K562 (cell line): ENCODE results near the gene ASPG. TPM values are rescaled to one million over a fixed set of nuclear protein-coding genes. Genes with fewer than 3 reads are reported as not detected.

Source experiments
- ATAC-seq: fragments of 200-7000 bp; cut with Tn5 transposase; 3 replicates; pipeline ENCODE4 v1.9.1; 2020; ENCODE audit warnings: moderate library complexity
- BruUV-seq: library from RNA; stranded (reverse); fragments of 400-500 nt; replicated peaks from 2 replicates; lab custom pipeline; 2021; lab: Mats Ljungman, UMichigan
- CTCF ChIA-PET: fragments of 300-600 bp; formaldehyde crosslinking; extraction: SDS; loops from one replicate; lab custom pipeline; 2021; ENCODE audit warnings: low intra/inter-chr PET ratio; lab: Yijun Ruan, JAX
- POLR2A ChIA-PET: fragments of 300-600, 350-650 bp; sonication (Branson Sonifier 250); formaldehyde crosslinking; extraction: SDS; loops from one replicate; lab custom pipeline; 2021; ENCODE audit warnings: antibody characterized with exemption, inconsistent platforms; lab: Yijun Ruan, JAX
- DNase-seq, 4 experiments: peaks; one replicate each; pipeline versions ENCODE4 v3.0.0 to v3.0.0-alpha.2; 2011 to 2018; ENCODE audit warnings: low spot score in 3 of 4, mixed read lengths in 3 of 4; ENCODE audit errors: extremely low read depth in 1 of 4
- FAIRE-seq: peaks from 2 replicates; lab custom pipeline; 2011; peaks lifted over from hg19 to GRCh38; lab: Jason Lieb, UNC
- H2AFZ ChIP-seq: 2 replicates; pipeline ENCODE4 v1.6.0; 2011; ENCODE audit warnings: low read depth, low read length, control low read depth, inconsistent platforms
- H3K27ac ChIP-seq: fragments of 200-600 bp; 3 replicates; pipeline ENCODE4 v1.8.0; 2011; ENCODE audit warnings: low read depth, mild to moderate bottlenecking, control low read depth, inconsistent platforms, low read length, moderate library complexity, mixed read lengths; ENCODE audit errors: extremely low read depth
- H3K27me3 ChIP-seq, 2 experiments: fragments of 300-600 bp in 1 of 2; 2 replicates in 1 of 2; 3 replicates in 1 of 2; pipeline versions ENCODE4 v1.6.0 to v1.8.0; 2011; ENCODE audit warnings: inconsistent platforms in 2 of 2, low read length in 2 of 2, mild to moderate bottlenecking in 1 of 2, mixed read lengths in 1 of 2, moderate library complexity in 1 of 2; ENCODE audit not compliant: control insufficient read depth in 2 of 2, insufficient read depth in 2 of 2
- H3K36me3 ChIP-seq: fragments of 300-600 bp; 3 replicates; pipeline ENCODE4 v1.8.0; 2011; ENCODE audit warnings: mild to moderate bottlenecking, low read length, inconsistent platforms; ENCODE audit not compliant: control insufficient read depth, insufficient read depth
- H3K4me1 ChIP-seq, 2 experiments: fragments of 200-600 bp in 1 of 2; replicated peaks in 1 of 2; 2 replicates in 1 of 2; 3 replicates in 1 of 2; pipeline versions ENCODE4 v1.5.1 to v1.8.0; 2011; ENCODE audit warnings: inconsistent platforms in 2 of 2, low read length in 2 of 2, mild to moderate bottlenecking in 1 of 2, mixed read lengths in 1 of 2, moderate library complexity in 1 of 2; ENCODE audit not compliant: control insufficient read depth in 2 of 2, insufficient read depth in 2 of 2
- H3K4me2 ChIP-seq: 2 replicates; pipeline ENCODE4 v1.6.1; 2011; ENCODE audit warnings: low read length, control low read depth, inconsistent platforms, mixed read lengths; ENCODE audit not compliant: insufficient read depth
- H3K4me3 ChIP-seq: fragments of 200-600 bp; sonication (generic), shearing (Covaris generic); 2 replicates; pipeline ENCODE4 v1.5.1; 2016; ENCODE audit warnings: control low read depth, inconsistent platforms
- H3K79me2 ChIP-seq: fragments of 200-600 bp; 3 replicates; pipeline ENCODE4 v1.8.0; 2011; ENCODE audit warnings: low read length, inconsistent platforms; ENCODE audit not compliant: control insufficient read depth, insufficient read depth
- H3K9ac ChIP-seq, 2 experiments: 2 replicates each; pipeline versions ENCODE4 v1.6.0 to v1.6.1; 2011; ENCODE audit warnings: low read depth in 2 of 2, low read length in 2 of 2, control low read depth in 1 of 2, inconsistent platforms in 1 of 2, mild to moderate bottlenecking in 1 of 2, mixed read lengths in 1 of 2; ENCODE audit not compliant: insufficient read depth in 1 of 2
- H3K9me1 ChIP-seq: one replicate; pipeline ENCODE4 v1.6.0; 2011; ENCODE audit warnings: inconsistent platforms, mild to moderate bottlenecking, low read length, moderate library complexity; ENCODE audit not compliant: control insufficient read depth, insufficient read depth
- H3K9me3 ChIP-seq: replicated peaks from 2 replicates; pipeline ENCODE4 v1.5.1; 2011; ENCODE audit warnings: low read depth, low read length, inconsistent platforms; ENCODE audit not compliant: control insufficient read depth, insufficient read depth
- H4K20me1 ChIP-seq: replicated peaks from 2 replicates; pipeline ENCODE4 v1.6.1; 2011; ENCODE audit warnings: low read length, inconsistent platforms, mixed read lengths; ENCODE audit not compliant: control insufficient read depth, insufficient read depth
- MAFK ChIP-seq: IDR thresholded peaks from 2 replicates; pipeline ENCODE4 v1.6.1; 2011; ENCODE audit warnings: low read length, improper control_type of control experiment
- NFXL1 ChIP-seq: fragments of 450-650 bp; formaldehyde crosslinking; IDR thresholded peaks from 2 replicates; pipeline ENCODE4 v1.4.0; 2021; ENCODE audit warnings: mild to moderate bottlenecking
- RFX7 ChIP-seq: fragments of 250-450 bp; sonication (Bioruptor Pico); IDR thresholded peaks from 2 replicates; pipeline ENCODE4 v1.5.1; 2021; ENCODE audit warnings: mild to moderate bottlenecking
- STAG1 ChIP-seq: sonication (generic); formaldehyde crosslinking; IDR thresholded peaks from 2 replicates; pipeline ENCODE4 v1.5.0; 2020; ENCODE audit warnings: missing genetic modification reagents, borderline replicate concordance
- TGIF2 ChIP-seq: sonication (generic); formaldehyde crosslinking; IDR thresholded peaks from 2 replicates; pipeline ENCODE4 v1.8.1; 2022; ENCODE audit warnings: mild to moderate bottlenecking, missing genetic modification reagents, moderate library complexity
- ZNF239 ChIP-seq: fragments of 250-450 bp; sonication (Bioruptor Pico); IDR thresholded peaks from 2 replicates; pipeline ENCODE4 v1.4.0; 2020; ENCODE audit warnings: mild to moderate bottlenecking
- ZNF583 ChIP-seq: fragments of 250-450 bp; sonication (Bioruptor Pico); IDR thresholded peaks from 2 replicates; pipeline ENCODE4 v1.4.0; 2020
- WGBS: fragments of 100-300 bp; shearing (Covaris generic); methylation state at CpG from one replicate; pipeline ENCODE4 v1.1.6; 2016; ENCODE audit warnings: low coverage, mixed read lengths; ENCODE audit not compliant: insufficient coverage; ENCODE audit errors: missing lambda C conversion rate; 5-methylcytosine and 5-hydroxymethylcytosine counted together
- in situ Hi-C: fragments of 300-500 bp; cut with MboI; formaldehyde crosslinking; loops from 4 replicates; pipeline ENCODE4 v1.15.0; 2018; ENCODE audit warnings: inconsistent platforms, mixed read lengths
- intact Hi-C: fragments of 100-400 bp; cut with micrococcal nuclease; formaldehyde crosslinking; loops from 2 replicates; pipeline ENCODE4 v1.14.2; 2022
- polyA plus RNA-seq, 8 experiments: library from polyadenylated mRNA; depleted of rRNA in 4 of 8; stranded (reverse) in 5 of 8; unstranded in 3 of 8; fragments of >200 nt; fragmentation: Nextera tagmentation in 2 of 8; fragmentation: Illumina TruSeq in 1 of 8; extraction: Ambion mirVana in 2 of 8; extraction: Trizol in 1 of 8; gene quantifications; 2 replicates each; pipeline versions ENCODE4 v1.2.1 to v1.2.3, GENCODE V29; 2011 to 2014; ENCODE audit warnings: inconsistent platforms in 1 of 8, missing spikeins in 1 of 8
- total RNA-seq, 7 experiments: library from RNA; depleted of rRNA in 6 of 7; stranded (reverse); fragments of >200 nt in 6 of 7; fragmentation: Illumina TruSeq in 2 of 7; extraction: Trizol in 2 of 7; gene quantifications; 2 replicates each; pipeline versions ENCODE4 v1.2.1 to v1.2.3, GENCODE V29; 2011 to 2021; ENCODE audit warnings: low replicate concordance in 1 of 7
- TF ChIP-seq, protein P1 (sequence below): fragments of 450-650 bp; IDR thresholded peaks from 2 replicates; pipeline ENCODE4 v1.6.1; 2014; ENCODE audit warnings: low read depth, mild to moderate bottlenecking, moderate library complexity, borderline replicate concordance

Gene ASPG
- total and polyA plus RNA-seq, 9 of the 15 experiments (the other 6 are each of a cell fraction or from before 2014, with no cell fraction given): 0.18 TPM; not detected in 8

GRCh38 chr14:104036212-104036611, 49.3 kb upstream of the ASPG start:
- no peaks in the 10 kb centered on the region for H4K20me1 ChIP-seq
- intact Hi-C loops: no loop called here
- no TSS peak for BruUV-seq
- no peak overlapping the region for H3K4me3 ChIP-seq
- no peak overlapping the region for H3K4me2 ChIP-seq
- 2% methylated on average over 7 of the region's 7 CpGs for WGBS
- in situ Hi-C loops: no loop called here
- no peak for FAIRE-seq
- no peaks in the 10 kb centered on the region for H3K9me1 ChIP-seq
- no peak for DNase-seq
- no peak for TF ChIP-seq RFX7
- no peak for TF ChIP-seq TGIF2
- no peak for TF ChIP-seq ZNF239 (CRISPR knock-in tag)
- TF ChIP-seq MAFK: no peak
- TF ChIP-seq, protein P1, sequence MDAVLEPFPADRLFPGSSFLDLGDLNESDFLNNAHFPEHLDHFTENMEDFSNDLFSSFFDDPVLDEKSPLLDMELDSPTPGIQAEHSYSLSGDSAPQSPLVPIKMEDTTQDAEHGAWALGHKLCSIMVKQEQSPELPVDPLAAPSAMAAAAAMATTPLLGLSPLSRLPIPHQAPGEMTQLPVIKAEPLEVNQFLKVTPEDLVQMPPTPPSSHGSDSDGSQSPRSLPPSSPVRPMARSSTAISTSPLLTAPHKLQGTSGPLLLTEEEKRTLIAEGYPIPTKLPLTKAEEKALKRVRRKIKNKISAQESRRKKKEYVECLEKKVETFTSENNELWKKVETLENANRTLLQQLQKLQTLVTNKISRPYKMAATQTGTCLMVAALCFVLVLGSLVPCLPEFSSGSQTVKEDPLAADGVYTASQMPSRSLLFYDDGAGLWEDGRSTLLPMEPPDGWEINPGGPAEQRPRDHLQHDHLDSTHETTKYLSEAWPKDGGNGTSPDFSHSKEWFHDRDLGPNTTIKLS: no peak
- TF ChIP-seq ZNF583 (CRISPR knock-in tag): no peak
- no peak for TF ChIP-seq STAG1 (CRISPR knock-in tag)
- TF ChIP-seq NFXL1 (CRISPR knock-in tag): no peak
- no peaks in the 10 kb centered on the region for H3K4me1 ChIP-seq
- ChIA-PET CTCF (no interaction called here), POLR2A (no interaction called here)
- H3K9ac ChIP-seq: no peak overlapping the region
- H3K36me3 ChIP-seq: no peaks in the 10 kb centered on the region
- no peaks in the 10 kb centered on the region for H3K9me3 ChIP-seq
- no peak overlapping the region for H2AFZ ChIP-seq
- H3K27me3 ChIP-seq: peaks cover 7 to 44% of the 10 kb centered on the region in 2 experiments; a peak in 3 of 5 replicates
- H3K27ac ChIP-seq: no peak overlapping the region
- H3K79me2 ChIP-seq: no peaks in the 10 kb centered on the region
- ATAC-seq: no peak
